HG03432 (cell line): ENCODE data around the gene GPHB5.
A peak's percentile ranks its signal among the peaks of the same experiment; 100 is the strongest.
"Not testable (repeated sequence)": the region's sequence is repeated elsewhere in the genome, so short reads cannot be mapped to it uniquely, and the experiment has no call there.

Source experiments
- ATAC-seq: cut with Tn5 transposase; IDR thresholded peaks from one replicate; pipeline ENCODE4 v1.9.1; 2021; ENCODE audit warnings: mild to moderate bottlenecking, moderate library complexity; ENCODE audit not compliant: unreplicated experiment

Gene GPHB5

GRCh38 chr14:63296060-63296563 is 22.6 kb downstream of the GPHB5 start:
- ATAC-seq: peak; percentile 52

- ATAC-seq: no peak
These were observed 23.5 kb downstream of the GPHB5 start for GRCh38 chr14:63295231-63295685.

DNA sequence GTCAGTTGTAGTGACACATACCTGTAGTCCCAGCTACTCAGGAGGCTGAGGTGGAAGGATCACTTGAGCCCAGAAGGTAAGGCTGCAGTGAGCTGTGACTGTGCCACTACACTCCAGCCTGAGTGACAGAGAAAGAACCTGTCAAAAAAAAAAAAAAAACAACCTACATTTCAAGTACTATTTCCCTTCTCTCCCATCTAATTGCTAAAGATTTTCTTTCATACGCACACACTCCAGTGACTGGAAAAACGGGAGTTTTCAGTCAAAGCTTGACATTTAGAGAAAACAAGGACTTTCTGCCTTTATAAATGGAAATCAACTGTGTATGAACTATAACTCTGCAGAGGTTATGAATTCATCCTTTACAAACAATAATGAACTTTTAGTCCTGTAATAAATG is 25.9 kb downstream of the GPHB5 start:
- ATAC-seq: no peak

- no peak for ATAC-seq
These were observed 27.8 kb downstream of the GPHB5 start for GRCh38 chr14:63290741-63291430.

- ATAC-seq: peak; percentile 81
These were observed 29.9 kb downstream of the GPHB5 start for GRCh38 chr14:63288853-63289252.

GRCh38 chr14:63287666-63288483 is 30.9 kb downstream of the GPHB5 start:
- no peak for ATAC-seq

- ATAC-seq: no peak
These were observed 32.7 kb downstream of the GPHB5 start for GRCh38 chr14:63286071-63286470.

DNA sequence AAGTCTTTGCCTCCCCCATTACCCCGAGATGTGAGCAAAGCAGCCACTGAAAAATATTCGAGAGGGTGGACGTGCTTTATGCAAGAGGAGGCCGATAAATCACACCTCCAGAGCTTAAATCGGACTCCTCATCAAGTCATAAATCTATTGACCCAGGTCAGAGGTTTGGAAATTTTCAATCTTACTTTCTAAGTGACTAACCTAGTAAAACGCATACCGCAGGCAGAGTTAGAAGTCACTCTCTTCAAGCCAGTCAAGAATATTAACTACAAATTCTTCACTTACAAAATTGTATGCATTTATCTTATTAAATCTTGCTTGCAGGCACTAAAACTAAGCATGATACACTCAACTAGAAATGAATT is 34.9 kb downstream of the GPHB5 start:
- ATAC-seq: no peak

- ATAC-seq: peak; percentile 57
These were observed 35.5 kb downstream of the GPHB5 start for GRCh38 chr14:63282997-63283883.

GRCh38 chr14:63279933-63280332 is 38.8 kb downstream of the GPHB5 start:
- ATAC-seq: not testable (repeated sequence)

- no peak for ATAC-seq
These were observed 41.0 kb downstream of the GPHB5 start for GRCh38 chr14:63277591-63278183.

- ATAC-seq: peak; percentile 80
These were observed 42.0 kb downstream of the GPHB5 start for GRCh38 chr14:63276492-63277342.

- ATAC-seq: no peak
These were observed 42.7 kb downstream of the GPHB5 start for GRCh38 chr14:63276016-63276415.

DNA sequence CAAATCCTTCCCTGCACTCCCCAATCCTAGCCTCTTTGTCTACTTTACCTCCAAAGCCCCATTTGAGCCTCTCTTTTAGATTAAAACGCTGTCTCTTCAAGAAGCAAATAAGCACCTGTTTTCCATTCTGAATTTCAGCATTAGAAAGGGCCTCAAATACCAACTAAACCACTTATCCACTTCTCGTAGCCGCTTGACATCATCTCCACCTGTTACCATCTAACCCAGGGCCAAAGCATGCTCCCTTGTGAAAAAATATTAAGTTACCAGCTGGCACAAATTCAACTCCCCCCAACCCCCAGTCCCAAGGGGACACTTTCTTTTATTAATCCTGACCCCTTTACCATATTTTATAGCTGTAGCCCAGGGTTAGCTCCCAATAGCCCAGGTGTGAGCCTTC is 43.1 kb downstream of the GPHB5 start:
- no peak for ATAC-seq

- ATAC-seq: no peak
These were observed 44.7 kb downstream of the GPHB5 start for GRCh38 chr14:63273717-63274655.

GRCh38 chr14:63273129-63273528 is 45.6 kb downstream of the GPHB5 start:
- ATAC-seq: no peak

GRCh38 chr14:63269561-63270225 is 49.0 kb downstream of the GPHB5 start:
- no peak for ATAC-seq

- ATAC-seq: no peak
These were observed 50.0 kb downstream of the GPHB5 start for GRCh38 chr14:63268771-63269170.
